ELF-1 (cell line): Measurements from ENCODE around the gene TEX19.
"Not testable (repeated sequence)": the region's sequence is repeated elsewhere in the genome, so short reads cannot be mapped to it uniquely, and the experiment has no call there.

ENCODE experiments used
- DNase-seq: peaks from one replicate; pipeline ENCODE4 v3.0.0-alpha.2; 2016; ENCODE audit warnings: low read depth, low spot score

TEX19 gene

DNA sequence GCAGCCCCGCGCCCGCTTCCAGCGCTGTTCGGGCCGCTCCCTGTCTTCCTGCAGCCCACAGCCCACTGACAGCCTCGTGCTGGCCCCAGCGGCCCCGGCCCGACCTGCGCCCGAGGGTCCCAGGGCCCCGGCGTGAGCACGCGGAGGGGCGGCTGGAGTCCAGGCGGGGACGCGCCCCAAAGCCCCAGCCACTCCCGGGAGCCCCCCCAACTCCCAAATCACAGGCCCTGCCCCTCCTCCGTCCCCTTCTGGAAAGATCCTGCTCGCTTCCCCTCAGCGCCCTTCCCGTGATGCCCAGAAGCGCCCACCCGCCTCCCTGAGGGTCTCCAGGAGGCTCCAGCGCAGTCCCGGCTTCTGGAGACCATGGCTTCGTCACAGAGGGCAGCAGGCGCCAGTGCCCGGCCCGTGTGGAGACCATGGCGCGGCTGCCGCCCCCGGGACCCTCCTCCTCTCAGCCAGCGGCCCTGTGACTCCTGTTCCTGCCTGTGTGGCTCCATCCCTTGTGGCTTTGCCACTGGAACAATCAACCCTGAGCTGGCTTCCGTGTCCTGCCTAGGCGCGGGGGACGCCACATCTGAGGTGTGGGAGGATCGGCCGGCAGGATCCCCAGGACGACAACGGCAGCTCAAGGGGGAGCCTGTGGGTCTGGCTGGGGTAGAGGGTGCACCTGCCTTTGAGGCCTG, 16.5 kb downstream of the TEX19 start:
- no peak for DNase-seq

DNA sequence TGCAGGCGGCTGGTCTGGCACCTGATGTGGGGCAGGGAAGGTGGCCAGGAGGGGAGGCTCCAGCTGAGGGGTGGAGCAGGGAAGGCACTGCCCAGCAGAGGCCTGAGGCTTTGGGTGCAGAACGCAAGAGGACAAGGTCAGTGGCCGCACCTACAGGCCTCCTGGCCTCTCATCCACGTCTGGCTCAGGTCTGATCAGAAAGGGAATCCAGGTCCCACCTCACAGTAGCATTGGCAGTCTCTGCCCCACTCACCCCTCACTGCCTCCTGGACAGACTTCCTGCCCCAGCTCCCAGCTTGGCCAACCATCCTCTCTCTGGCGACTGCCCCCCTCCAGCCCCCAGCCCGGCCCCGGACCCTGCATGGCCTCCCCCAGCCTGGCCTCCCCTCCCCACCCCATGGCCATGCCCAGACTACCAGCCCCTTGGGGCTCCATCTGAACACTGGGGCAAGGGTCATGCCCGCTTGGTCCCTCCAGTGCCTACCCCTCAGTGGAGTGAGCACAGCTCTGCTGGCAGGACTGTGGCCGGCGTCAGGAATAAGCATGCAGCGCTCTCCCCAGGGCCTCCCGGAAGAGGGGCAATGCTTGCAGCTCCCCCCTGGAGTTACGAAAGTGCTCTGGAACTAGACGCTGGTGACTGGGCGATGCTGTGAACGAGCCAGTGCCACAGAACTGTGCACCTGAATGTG, 17.1 kb downstream of the TEX19 start:
- DNase-seq = no peak

DNA sequence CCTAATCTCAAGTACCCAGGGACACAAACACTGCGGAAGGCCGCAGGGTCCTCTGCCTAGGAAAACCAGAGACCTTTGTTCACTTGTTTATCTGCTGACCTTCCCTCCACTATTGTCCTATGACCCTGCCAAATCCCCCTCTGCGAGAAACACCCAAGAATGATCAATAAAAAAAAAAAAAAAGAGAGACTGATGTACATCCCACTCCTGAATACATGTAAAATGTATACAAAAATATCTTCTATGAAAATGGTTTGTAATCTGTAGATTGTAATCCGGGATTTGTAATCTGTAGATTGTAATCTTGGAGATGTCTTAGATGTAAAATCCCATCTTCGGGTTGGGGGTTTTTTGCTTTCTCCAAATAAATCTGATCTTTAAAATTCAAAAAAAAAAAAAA, 18.2 kb downstream of the TEX19 start:
- DNase-seq = not testable (repeated sequence)

DNA sequence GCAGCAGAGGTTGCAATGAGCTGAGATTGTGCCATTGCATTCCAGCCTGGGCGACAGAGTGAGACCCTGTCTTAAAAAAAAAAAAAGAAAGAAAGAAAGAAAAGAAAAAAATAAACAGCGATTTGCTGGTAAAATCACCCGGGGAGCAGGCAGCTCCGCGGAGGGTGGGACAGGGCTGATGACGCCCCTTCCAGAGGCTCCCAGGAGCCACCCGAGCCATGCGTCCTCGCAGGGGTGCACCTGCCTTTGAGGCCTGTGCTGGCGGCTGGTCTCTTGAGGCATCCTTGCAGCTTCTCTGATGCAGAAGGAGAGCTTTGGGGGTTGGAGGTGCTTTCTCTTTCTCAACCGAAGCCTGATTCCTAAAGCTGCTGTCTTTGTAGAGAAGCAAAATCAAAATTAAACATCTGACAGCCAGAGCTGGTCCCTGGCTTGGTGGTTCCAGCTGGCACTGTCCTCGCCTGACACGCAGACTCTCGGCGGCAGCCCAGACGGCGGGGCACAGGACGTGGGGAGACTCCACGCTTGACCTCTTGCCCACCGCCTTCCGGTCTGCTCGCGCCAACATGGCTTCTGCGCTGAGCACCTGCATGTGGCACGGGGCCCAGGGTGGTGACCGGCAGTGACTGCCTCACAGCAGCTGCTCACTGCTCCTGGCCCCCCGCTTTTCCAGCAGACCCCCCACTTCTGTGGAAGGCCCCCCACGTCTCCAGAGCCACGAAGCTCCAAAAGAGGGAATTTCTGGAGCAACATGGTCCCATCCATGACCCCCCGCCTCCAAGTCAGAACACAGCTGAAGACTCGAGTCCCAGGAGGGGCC, 19.1 kb downstream of the TEX19 start:
- no peak for DNase-seq

DNA sequence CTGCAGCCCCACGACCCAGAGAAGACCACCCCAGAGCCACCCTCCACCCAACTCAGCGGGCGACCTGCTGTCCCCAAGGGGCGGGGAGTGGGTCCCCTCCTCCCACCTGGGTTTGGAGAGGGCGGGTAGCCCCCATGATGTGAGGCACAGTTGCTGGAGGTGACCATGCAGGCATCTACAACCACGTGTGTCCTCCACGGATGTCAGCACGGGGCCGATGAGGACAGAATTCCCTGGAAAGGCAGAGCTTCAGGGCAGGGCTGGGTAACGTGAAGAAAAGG, 19.6 kb downstream of the TEX19 start:
- DNase-seq = no peak

DNA sequence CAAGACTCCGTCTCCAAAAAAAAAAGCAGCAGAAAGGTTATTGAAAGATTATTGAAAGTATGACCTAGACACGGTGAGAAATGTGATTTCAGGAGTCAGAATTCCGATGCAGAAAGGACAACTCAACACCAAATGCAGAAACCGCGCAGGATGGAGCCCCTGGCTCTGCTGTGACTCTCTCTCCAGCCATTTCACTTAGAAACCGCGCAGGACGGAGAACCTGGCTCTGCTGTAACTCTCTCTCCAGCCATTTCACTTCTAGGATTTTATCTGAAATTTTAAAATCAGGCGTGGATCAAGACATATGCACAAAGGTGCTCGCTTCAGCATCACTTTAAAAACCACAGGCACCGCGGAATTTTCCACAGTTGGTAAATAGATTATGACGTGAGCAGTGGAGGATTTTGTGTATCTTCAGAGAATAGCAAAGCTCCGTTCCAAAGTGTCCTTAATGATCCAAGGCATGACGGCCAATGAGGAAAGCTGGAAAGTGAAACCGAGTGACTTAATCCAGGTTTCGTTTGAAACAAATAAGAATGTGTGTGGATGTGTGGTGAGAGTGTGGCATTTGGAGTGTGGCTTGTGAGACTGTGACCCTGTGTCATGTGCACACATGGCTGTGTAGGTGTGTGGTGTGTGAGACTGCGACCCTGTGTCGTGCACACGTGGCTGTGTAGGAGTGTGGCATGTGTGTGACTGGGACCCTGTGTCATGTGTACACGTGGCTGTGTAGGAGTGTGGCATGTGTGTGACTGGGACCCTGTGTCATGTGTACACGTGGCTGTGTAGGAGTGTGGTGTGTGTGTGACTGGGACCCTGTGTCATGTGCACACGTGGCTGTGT, 22.0 kb downstream of the TEX19 start:
- DNase-seq = no peak

DNA sequence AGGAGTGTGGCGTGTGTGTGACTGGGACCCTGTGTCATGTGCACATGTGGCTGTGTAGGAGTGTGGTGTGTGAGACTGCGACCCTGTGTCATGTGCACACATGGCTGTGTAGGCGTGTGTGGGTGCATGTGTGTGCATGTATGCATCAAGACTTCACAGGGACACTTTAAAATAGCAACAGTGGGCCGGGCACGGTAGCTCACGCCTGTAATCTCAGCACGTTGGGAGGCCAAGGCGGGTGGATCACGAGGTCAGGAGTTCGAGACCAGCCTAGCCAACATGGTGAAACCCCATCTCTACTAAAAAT, 22.6 kb downstream of the TEX19 start:
- DNase-seq = not testable (repeated sequence)

DNA sequence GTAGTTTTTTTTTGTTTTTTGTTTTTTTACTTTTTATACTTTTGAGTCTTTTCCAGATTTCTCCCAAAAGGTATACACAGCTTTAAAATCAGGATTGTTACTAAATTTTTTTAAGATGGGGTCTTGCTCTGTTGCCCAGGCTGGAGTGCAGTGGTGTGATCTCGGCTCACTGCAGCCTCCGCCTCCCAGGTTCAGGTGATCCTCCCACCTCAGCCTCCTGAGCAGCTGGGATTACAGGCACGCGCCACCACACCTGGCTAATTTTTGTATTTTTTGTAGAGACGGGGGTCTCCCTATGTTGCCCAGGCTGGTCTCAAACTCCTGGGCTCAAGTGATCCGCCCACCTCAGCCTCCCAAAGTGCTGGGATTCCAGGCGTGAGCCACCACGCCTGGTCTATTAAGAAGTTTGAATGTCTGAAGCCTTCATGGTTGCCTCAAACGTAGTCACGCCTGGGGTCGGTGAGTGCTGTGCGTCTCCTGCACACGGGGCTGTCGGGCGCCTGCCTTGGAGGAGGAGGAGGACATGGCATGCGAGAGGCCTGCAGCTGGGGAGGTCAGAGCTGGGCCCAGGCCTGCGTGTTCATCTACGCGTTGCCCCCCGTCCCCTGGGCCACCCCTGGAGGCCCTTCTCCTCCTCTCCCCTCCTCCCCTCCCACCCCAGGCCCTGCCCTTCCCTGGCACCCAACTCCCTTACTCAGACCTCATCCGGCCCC, 23.3 kb downstream of the TEX19 start:
- not testable (repeated sequence) for DNase-seq

DNA sequence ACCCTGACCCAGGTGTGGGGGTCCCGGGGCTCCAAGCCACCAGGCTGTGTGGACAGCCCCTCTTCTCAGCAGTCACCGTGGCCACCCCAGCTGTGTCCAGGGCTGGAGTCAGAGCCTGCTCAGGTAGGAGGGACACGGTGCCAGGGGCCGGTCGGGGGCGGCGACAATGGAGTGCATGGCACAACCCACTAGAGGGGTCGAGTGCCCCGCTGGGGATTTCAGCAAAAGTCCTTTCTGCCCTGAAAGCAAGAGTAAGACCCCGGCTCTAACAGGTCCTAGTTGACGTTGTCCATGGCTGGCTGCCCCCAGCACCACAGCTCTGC, 23.8 kb downstream of the TEX19 start:
- DNase-seq = no peak

DNA sequence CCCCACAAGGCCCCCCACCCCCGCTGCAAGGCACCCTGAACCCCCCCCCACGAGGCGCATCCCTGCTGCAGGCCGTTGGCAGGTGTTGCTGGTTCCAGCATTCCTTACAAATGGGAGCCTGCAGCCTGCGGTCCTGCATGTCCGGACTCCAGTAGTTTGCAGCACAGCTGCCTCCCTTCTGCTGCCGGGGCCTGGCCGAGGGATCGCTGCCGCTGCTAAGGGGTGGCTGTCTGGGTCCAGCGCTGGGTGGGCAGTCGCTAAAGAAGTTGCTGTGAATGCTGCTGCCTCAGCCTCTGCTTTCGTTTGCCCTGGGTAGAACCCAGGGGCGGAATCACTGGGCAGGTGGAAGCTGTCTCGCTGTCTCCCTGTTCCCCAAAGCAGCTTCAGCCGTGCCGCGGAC, 24.4 kb downstream of the TEX19 start:
- DNase-seq = peak; percentile 31

DNA sequence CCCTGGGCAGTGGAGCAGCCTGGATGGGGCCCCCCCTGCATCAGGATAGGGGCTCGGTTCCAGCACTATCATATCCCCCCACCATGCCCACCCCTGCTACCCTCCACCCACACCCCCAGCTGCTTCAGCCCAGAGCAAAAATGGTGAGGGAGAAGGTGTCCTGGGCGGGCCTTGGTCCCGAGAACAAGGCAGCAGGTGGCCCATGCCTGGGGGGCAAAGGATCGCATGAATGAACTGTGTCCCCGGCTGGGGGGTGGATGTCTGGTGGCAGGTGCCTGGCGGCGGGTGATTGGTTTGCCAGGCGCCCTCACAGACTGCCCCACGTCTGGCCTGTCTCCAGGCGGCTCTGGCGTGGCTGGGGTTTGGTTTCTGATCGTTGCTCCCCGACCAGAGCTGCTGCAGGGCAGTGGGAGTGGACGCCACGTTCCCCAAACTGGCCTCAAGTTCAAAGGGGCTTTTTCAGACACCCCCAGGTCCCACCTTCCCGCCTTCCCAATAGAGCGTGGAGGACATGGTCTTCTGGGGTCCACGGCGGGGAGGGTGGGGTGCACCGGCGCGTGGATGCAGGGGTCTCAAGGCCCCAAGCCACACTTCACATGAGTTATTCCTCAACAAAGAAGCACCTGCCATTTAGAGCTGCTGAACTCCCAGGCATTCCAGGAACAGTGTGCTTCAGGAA, 25.1 kb downstream of the TEX19 start:
- no peak for DNase-seq

DNA sequence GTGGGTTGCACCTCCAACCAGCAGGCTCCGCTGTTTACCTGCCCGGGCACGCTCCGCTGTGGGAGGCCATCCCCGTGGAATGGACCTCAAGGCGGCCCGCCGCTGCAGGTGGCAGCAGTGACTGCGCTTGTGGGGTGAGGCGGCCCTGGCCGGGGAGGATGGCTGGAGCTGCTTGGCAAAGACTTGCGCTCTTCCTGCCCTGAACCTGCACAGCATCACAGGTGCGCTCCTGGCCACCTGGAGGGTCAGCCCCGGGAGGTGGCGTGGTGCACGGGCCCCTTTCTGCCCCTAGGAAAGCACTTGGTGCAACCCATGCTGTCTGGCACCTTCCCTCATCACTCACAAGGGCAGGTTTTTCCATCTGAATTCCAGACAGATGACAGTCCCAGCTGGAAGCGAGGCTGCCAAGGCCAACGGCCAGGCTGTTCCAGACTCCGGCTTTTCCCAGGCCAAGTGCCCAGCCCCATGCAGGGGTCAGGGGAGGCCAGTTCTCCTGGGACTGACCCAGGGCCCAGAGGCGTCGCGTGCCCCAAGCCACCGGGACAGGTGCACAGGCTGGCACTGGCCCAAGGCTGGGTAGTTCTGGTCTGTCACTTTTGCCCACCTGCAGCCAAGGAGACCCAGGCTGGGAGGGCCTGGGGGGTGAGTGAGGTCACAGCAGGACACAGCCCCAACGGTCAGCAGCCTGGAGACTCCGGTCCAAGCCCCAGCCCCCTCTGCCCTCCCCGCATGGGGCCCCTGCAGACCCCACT, 25.9 kb downstream of the TEX19 start:
- DNase-seq = peak; percentile 30

DNA sequence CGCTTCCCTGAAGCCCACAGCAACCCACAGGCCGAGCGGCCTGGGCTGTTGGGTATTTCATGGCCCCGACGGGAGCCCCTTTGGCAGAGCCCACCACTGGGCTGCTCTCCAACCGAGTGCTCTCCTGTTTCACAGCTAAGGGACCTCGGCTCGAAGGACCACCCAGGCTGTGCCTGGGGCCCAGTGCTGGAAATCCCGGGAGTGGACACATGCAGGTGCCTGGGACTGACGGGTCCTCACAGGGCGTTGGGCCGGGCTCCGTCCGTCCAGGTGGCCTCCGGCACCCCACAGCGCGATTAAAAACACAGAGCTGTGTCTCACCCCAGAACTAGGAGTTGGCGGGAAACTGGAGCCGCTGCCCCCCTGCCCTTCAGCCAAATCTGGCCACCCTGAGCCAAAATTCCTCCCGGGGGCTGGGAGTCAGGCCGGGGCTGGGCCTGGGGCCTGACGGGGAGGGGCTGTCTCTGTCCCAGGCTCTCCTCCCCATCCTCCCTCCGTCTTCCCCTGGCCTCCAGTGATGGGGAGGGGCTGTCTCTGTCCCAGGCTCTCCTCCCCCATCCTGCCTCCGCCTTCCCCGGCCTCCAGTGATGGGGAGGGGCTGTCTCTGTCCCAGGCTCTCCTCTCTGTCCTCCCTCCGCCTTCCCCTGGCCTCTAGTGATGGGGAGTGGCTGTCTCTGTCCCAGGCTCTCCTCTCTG, 26.7 kb downstream of the TEX19 start:
- DNase-seq = no peak

DNA sequence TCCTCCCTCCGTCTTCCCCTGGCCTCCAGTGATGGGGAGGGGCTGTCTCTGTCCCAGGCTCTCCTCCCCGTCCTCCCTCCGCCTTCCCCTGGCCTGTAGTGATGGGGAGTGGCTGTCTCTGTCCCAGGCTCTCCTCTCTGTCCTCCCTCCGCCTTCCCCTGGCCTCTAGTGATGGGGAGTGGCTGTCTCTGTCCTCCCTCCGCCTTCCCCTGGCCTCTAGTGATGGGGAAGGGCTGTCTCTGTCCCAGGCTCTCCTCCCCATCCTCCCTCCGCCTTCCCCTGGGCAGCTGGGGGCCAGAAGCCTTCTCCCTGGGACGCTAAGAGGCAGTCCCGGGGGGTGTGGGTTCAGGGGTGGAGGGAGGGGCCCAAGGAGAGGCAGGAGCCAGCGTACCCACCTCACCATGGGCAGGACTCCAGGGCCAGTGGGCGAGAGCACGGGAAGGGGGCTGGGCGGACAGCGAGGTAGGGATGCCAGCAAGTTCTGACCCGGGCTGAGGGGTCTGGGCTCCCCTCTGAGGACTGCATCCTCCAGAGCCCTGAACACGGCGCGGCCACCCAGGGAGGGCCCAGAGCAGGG, 27.3 kb downstream of the TEX19 start:
- no peak for DNase-seq

DNA sequence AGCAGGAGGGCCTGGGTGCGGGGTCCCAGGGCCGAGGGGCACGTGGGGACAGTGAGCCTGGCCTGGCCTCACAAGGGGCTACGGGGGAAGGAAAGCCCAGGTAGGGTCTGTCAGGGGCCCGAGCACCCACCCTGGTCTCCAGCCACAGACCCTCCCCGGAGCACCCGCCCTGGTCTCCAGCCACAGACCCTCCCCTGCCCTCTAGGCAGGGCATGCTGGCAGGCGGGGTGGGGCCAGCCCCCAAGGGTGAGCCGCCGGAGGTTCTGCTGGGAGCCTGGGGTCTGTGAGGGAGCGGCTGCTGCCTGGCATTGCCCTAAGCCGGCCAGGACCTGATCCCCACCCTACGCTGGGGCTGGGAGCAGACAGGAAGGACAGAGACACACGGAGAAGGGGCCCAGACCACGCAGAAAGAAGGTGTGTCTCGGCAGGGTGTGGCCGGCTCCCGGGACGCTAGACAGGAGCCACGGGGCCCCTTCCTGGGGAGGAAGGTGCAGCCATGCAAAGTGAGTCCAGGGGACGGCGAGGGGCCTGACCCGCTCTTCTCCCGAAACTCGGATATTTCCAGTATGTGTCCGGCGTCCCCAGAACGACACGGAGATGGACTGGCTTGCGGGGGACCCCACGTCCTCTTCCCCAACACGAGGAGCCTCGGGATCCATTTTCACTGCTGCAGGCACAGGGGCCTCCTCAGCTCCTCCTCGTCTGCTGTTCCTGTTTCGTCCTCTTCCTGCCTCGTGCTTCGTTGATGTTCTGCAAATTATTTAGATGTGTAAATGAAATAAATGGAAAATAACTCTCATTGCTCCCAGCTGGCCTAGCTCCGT, 28.0 kb downstream of the TEX19 start:
- no peak for DNase-seq

DNA sequence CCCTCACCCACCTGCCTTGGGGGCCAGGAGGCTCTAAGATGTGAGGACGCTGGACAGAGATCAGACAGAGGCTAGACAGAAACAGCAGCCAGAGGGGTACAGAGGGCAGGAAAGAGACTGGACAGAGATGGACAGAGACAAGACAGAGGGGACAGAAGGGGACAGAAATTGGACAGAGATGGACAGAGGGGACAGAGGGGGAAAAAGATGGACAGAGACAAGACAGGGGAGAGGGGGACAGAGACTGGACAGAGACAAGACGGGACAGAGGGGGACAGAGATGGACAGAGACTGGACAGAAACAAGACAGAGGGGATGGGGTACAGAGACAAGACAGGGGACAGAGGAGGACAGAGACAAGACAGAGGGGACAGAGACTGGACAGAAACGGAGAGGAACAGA, 28.7 kb downstream of the TEX19 start:
- DNase-seq = no peak

DNA sequence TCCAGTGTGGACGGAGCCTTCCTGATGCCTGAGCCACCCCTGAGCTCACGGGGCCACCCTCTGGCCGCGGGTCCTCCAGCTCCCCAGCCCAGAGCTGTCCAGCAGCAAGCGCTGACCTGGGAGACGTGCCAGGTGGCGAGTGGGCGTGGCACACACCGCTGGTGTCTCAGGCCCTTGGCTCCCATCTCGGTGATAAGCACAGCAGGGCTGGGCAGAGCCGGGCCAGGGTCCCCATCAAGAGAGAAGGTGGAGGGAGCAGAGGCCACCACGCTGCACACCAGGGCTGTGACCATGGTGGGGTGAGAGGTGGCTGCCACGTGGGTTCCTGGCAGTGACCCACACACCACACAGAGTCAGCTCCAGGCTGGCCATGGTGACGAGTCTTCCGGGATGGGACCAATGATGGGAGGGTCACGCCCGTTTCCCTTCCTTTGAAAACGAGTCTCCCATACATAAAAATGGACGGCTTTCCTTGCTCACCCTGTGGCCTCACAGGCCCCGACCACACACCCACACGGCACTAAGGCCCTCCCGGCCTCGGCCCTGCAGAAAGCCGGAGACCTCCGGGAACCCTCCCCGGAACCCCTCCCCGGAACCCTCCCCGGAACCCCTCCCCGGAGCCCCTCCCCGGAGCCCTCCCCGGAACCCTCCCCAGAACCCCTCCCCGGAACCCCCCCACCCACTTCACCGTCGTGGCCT, 29.3 kb downstream of the TEX19 start:
- DNase-seq = no peak

DNA sequence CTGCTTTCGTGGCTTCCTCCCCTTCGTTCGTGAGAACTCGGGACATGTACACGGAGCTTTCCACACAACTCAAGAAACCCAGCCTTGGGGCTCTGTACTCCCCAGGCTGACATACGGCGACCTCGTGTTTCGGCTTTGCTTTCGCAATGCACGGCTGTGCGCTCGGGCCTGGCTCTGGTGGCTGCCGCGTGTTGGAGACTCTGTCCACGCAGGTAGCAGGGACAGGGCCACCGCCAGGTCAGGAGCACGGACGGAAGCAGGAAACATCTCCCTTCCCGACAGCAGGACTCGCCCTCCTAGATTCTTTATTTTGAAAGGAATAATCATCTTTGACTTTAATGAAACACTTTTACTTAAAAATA, 29.9 kb downstream of the TEX19 start:
- DNase-seq = no peak
